ENCODE measurements around the gene ARHGAP25.

DNA sequence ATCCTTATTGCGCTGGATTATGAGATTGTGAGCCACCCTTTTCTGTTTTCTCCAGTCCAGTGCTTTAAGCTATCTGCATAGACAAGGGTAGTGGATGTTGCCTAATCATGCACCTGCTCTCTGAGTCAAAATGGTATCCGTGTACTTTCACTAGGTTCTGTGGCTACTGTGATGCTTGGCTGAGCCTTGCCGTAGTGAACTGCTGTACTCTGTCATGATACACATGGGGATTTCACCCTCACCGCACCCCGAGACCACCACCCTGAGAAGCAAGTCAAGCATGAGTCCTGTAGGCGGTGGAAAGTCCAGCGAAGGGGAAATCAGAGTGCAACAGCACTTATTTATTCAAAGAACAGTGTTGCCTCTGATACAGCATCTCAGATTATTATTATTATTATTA is 55.0 kb downstream of the ARHGAP25 start:
- TF ChIP-seq, protein P1, sequence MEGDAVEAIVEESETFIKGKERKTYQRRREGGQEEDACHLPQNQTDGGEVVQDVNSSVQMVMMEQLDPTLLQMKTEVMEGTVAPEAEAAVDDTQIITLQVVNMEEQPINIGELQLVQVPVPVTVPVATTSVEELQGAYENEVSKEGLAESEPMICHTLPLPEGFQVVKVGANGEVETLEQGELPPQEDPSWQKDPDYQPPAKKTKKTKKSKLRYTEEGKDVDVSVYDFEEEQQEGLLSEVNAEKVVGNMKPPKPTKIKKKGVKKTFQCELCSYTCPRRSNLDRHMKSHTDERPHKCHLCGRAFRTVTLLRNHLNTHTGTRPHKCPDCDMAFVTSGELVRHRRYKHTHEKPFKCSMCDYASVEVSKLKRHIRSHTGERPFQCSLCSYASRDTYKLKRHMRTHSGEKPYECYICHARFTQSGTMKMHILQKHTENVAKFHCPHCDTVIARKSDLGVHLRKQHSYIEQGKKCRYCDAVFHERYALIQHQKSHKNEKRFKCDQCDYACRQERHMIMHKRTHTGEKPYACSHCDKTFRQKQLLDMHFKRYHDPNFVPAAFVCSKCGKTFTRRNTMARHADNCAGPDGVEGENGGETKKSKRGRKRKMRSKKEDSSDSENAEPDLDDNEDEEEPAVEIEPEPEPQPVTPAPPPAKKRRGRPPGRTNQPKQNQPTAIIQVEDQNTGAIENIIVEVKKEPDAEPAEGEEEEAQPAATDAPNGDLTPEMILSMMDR (IDR thresholded peaks at IDR 0.05), result no peak
- TF ChIP-seq POLR2A (IDR thresholded peaks at IDR 0.05), result no peak

All from heart left ventricle (tissue), 13 donors.